ENCODE data around the gene GOSR1.
"Not testable (repeated sequence)": the region's sequence is repeated elsewhere in the genome, so short reads cannot be mapped to it uniquely, and the experiment has no call there.

- TF ChIP-seq, protein P1, sequence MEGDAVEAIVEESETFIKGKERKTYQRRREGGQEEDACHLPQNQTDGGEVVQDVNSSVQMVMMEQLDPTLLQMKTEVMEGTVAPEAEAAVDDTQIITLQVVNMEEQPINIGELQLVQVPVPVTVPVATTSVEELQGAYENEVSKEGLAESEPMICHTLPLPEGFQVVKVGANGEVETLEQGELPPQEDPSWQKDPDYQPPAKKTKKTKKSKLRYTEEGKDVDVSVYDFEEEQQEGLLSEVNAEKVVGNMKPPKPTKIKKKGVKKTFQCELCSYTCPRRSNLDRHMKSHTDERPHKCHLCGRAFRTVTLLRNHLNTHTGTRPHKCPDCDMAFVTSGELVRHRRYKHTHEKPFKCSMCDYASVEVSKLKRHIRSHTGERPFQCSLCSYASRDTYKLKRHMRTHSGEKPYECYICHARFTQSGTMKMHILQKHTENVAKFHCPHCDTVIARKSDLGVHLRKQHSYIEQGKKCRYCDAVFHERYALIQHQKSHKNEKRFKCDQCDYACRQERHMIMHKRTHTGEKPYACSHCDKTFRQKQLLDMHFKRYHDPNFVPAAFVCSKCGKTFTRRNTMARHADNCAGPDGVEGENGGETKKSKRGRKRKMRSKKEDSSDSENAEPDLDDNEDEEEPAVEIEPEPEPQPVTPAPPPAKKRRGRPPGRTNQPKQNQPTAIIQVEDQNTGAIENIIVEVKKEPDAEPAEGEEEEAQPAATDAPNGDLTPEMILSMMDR (IDR thresholded peaks at IDR 0.05), result not testable (repeated sequence)
- not testable (repeated sequence) for TF ChIP-seq POLR2A (IDR thresholded peaks at IDR 0.05)
Measured at GRCh38 chr17:30561766-30562165, 84.6 kb downstream of the GOSR1 start.
